GM12875 (cell line): ENCODE data around the gene NFKBIB.
"Not testable (repeated sequence)": the region's sequence is repeated elsewhere in the genome, so short reads cannot be mapped to it uniquely, and the experiment has no call there.

Experiments
- H3K4me3 ChIP-seq: one replicate; pipeline ENCODE4 v1.5.1; 2011; ENCODE audit warnings: low read depth, low read length, control low read depth
- CTCF ChIP-seq: IDR thresholded peaks from 2 replicates; pipeline ENCODE4 v1.5.1; 2011; ENCODE audit warnings: low read depth, mild to moderate bottlenecking, control low read depth, inconsistent platforms, low read length, moderate library complexity, borderline replicate concordance; ENCODE audit not compliant: insufficient read depth

NFKBIB gene

DNA sequence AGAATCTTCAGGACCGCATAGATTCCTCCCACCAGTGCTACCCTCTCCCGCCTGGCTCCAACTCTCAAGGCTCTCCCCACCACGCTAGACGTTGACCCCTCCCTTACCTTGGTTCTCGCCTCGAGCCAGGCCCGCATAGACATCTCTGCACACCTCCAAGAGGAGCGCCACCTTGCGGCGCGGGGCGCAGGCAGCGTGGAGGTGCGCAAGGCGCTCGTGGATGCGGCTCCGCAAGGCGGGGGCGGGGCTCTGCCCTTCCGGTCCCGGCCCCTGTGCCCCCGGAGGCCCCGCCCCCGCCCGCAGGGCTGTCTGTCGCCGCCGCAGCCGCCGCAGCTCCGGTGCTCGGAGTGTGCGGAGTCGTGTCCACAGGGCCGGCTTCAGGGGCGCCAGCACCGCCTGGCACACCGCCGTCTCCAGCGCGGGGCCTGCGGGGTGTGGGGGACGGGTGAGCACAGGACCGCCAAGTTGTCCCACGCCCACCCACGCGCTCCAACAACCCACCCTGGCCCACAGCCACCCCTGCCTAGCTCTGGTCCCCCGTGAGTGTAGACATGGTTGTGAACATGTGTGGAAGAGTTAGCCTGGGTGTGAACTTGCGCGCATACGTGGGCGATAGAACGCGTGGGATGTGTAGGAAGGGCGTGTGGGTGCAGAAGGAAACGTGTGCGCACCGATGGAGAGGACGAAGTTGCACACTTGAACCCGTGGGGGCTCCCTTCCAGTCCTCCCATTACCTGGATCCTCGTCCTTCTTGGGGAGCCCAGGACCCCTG is 29.7 kb upstream of the NFKBIB start:
- TF ChIP-seq CTCF: peak; percentile 93
- peak overlapping the region; percentile 33 for H3K4me3 ChIP-seq

DNA sequence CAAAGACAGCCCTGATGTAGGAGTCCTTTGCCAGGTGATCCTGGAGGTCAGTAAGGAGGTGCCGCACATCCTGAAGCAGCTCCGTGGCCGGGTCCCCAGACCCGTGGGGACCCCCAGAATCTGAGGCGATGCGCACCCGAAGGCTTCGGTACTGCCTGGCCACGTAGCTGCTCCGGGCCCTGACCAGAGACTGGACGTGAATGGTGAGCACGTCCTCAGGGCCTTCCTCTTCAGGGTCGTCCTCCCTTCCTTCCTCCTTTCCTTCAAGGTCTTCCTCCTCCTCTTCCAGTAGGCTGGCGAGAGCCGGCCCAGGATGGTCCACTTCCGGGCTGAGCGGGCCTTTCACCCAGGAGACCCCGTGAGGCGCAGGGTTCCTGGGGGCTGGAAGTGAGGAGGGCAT is 29.2 kb upstream of the NFKBIB start:
- TF ChIP-seq CTCF: no peak
- no peak overlapping the region for H3K4me3 ChIP-seq

DNA sequence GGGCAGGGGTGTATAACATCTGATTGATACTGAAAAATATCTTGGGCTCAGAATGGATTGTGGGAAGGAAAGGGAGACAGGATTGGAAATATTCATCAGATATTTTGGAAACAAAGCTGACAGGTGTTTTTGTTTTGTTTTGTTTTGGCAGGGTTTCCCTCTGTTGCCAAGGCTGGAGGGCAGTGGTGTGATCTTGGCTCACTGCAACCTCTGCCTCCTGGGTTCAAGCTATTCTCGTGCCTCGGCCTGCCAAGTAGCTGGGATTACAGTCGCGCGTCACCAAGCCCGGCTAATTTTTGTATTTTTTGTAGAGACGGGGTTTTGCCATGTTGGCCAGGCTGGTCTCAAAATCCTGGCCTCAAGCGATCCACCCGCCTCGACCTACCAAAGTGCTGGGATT is 26.4 kb upstream of the NFKBIB start:
- H3K4me3 ChIP-seq: not testable (repeated sequence)

GRCh38 chr19:38875656-38876395 is 23.9 kb upstream of the NFKBIB start:
- no peak overlapping the region for H3K4me3 ChIP-seq
- TF ChIP-seq CTCF: no peak

GRCh38 chr19:38877781-38878574 is 21.8 kb upstream of the NFKBIB start, which contains the start of gene RINL:
TSS of gene RINL (minus strand) at chr19:38878275. CDS start at chr19:38876742, 1,533 bp downstream.
- no peak for TF ChIP-seq CTCF
- H3K4me3 ChIP-seq: peak within 1 kb of the TSS; percentile 60

GRCh38 chr19:38878575-38879399 is 21.0 kb upstream of the NFKBIB start:
- peak overlapping the region; percentile 60 for H3K4me3 ChIP-seq

More at GRCh38 chr19:38878575-38879399, 21.0 kb upstream of the NFKBIB start:
- 0 out of 2 replicates have a peak, but pooled peaks have one; percentile 6 for TF ChIP-seq CTCF
